GM12801 (cell line): ENCODE results near the gene RBM14.

Experiments used
- TF ChIP-seq, protein P1 (sequence below): IDR thresholded peaks from one replicate; pipeline ENCODE4 v1.5.1; 2011; ENCODE audit warnings: control low read depth; ENCODE audit not compliant: insufficient read length; ENCODE audit errors: extremely low read depth

Gene RBM14

GRCh38 chr11:66593303-66593635 lies 23.2 kb upstream of the RBM14 start:
- TF ChIP-seq, protein P1, sequence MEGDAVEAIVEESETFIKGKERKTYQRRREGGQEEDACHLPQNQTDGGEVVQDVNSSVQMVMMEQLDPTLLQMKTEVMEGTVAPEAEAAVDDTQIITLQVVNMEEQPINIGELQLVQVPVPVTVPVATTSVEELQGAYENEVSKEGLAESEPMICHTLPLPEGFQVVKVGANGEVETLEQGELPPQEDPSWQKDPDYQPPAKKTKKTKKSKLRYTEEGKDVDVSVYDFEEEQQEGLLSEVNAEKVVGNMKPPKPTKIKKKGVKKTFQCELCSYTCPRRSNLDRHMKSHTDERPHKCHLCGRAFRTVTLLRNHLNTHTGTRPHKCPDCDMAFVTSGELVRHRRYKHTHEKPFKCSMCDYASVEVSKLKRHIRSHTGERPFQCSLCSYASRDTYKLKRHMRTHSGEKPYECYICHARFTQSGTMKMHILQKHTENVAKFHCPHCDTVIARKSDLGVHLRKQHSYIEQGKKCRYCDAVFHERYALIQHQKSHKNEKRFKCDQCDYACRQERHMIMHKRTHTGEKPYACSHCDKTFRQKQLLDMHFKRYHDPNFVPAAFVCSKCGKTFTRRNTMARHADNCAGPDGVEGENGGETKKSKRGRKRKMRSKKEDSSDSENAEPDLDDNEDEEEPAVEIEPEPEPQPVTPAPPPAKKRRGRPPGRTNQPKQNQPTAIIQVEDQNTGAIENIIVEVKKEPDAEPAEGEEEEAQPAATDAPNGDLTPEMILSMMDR: no peak

- TF ChIP-seq, protein P1: no peak
Observed at GRCh38 chr11:66593650-66594049, 22.8 kb upstream of the RBM14 start.

GRCh38 chr11:66595245-66595904 lies 21.1 kb upstream of the RBM14 start:
- TF ChIP-seq, protein P1: no peak

- TF ChIP-seq, protein P1: no peak
Observed at GRCh38 chr11:66598993-66599392, 17.4 kb upstream of the RBM14 start.

DNA sequence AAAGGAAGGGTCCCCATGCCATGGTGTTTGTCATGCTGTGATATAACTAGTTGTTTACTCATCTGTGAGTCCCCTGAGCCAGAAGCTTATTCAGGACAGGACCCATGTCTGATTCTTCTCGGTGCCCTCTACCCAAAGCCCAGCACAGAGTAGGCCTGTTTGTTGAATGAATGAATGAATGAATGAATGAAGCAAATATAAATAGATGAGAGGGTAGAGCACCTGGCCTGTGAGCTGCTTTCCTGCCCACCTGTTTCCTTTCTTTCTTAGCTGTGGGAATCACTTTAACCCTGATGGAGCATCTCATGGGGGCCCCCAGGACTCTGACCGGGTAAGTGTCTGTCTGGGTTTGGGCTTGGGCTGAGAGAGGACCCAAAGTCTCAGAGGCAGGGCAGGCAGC lies 16.2 kb upstream of the RBM14 start:
- TF ChIP-seq, protein P1: no peak

DNA sequence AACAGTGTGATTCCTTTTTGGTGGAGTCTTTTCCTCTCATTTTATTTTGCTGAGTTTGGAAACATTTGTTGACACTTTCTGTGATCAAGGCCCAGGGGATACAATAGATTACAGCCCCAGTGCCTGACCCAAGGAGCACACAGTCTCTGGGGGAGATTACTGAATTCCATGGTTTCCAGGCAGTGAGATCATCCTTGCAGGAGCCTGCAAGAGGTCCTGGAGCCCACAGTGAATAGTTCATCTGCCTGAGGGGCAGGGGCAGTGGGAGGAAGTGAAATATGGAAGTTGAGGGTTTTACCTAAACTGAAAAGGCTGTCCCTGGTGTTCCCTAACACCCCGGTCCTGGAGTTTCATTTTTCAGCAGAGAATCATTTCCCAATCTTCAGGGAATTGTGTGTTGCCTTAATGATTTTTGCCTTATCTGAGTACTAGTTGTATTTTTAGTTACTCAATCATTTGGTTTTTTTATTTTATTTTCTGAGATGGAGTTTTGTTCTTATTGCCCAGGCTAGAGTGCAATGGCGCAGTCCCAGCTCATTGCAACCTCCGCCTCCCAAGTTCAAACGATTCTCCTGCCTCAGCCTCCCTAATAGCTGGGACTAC lies 15.7 kb upstream of the RBM14 start:
- TF ChIP-seq, protein P1: no peak

GRCh38 chr11:66603072-66603471 lies 13.4 kb upstream of the RBM14 start:
- TF ChIP-seq, protein P1: no peak
